ENCODE data around the gene TMEM106C.

The TMEM106C gene

GRCh38 chr12:47940773-47941474 is 22.5 kb upstream of the TMEM106C start:
- H3K9me3 ChIP-seq (ENCODE audit: control insufficient read depth, insufficient read depth, low read length), result no peaks in the 10 kb centered on the region
- H3K9ac ChIP-seq (ENCODE audit: low read depth, low read length), result no peak overlapping the region
- peaks cover 5% of the 10 kb centered on the region; the same call in 1 of the 2 replicates for H3K4me1 ChIP-seq (ENCODE audit: control insufficient read depth, insufficient read depth, low read length)
- H3K4me3 ChIP-seq (ENCODE audit: low read depth, low read length), result no peak overlapping the region
- H3K27ac ChIP-seq (ENCODE audit: low read depth, low read length), result no peak overlapping the region
- H3K36me3 ChIP-seq (ENCODE audit: control insufficient read depth, insufficient read depth, low read length), result no peaks in the 10 kb centered on the region
- peaks cover 29% of the 10 kb centered on the region for H3K27me3 ChIP-seq (ENCODE audit: control insufficient read depth, insufficient read depth, low read length)

GRCh38 chr12:47941475-47941780 is 22.0 kb upstream of the TMEM106C start:
- Histone ChIP-seq H3K27ac (ENCODE audit: low read depth, low read length) (no peak overlapping the region), H3K9me3 (ENCODE audit: control insufficient read depth, insufficient read depth, low read length) (no peaks in the 10 kb centered on the region), H3K36me3 (ENCODE audit: control insufficient read depth, insufficient read depth, low read length) (no peaks in the 10 kb centered on the region), H3K9ac (ENCODE audit: low read depth, low read length) (no peak overlapping the region), H3K4me1 (ENCODE audit: control insufficient read depth, insufficient read depth, low read length) (peaks cover 5% of the 10 kb centered on the region; the same call in 1 of the 2 replicates), H3K4me3 (ENCODE audit: low read depth, low read length) (no peak overlapping the region), H3K27me3 (ENCODE audit: control insufficient read depth, insufficient read depth, low read length) (peaks cover 29% of the 10 kb centered on the region)

- Histone ChIP-seq H3K4me3 (ENCODE audit: low read depth, low read length) (peak overlapping the region; percentile 18; the same call in 1 of the 2 replicates), H3K9ac (ENCODE audit: low read depth, low read length) (no peak overlapping the region), H3K9me3 (ENCODE audit: control insufficient read depth, insufficient read depth, low read length) (no peaks in the 10 kb centered on the region), H3K36me3 (ENCODE audit: control insufficient read depth, insufficient read depth, low read length) (no peaks in the 10 kb centered on the region), H3K27me3 (ENCODE audit: control insufficient read depth, insufficient read depth, low read length) (peaks cover 29% of the 10 kb centered on the region), H3K4me1 (ENCODE audit: control insufficient read depth, insufficient read depth, low read length) (peaks cover 5% of the 10 kb centered on the region; the same call in 1 of the 2 replicates), H3K27ac (ENCODE audit: low read depth, low read length) (no peak overlapping the region)
These were observed 21.4 kb upstream of the TMEM106C start for GRCh38 chr12:47941871-47942613.

- H3K27me3 ChIP-seq (ENCODE audit: control insufficient read depth, insufficient read depth, low read length), result peaks cover 29% of the 10 kb centered on the region
- H3K27ac ChIP-seq (ENCODE audit: low read depth, low read length), result no peak overlapping the region
- H3K4me3 ChIP-seq (ENCODE audit: low read depth, low read length), result no peak overlapping the region
- H3K9me3 ChIP-seq (ENCODE audit: control insufficient read depth, insufficient read depth, low read length), result no peaks in the 10 kb centered on the region
- no peak overlapping the region for H3K9ac ChIP-seq (ENCODE audit: low read depth, low read length)
- H3K36me3 ChIP-seq (ENCODE audit: control insufficient read depth, insufficient read depth, low read length), result no peaks in the 10 kb centered on the region
- H3K4me1 ChIP-seq (ENCODE audit: control insufficient read depth, insufficient read depth, low read length), result peaks cover 5% of the 10 kb centered on the region; the same call in 1 of the 2 replicates
These were observed 20.7 kb upstream of the TMEM106C start for GRCh38 chr12:47942614-47943225.

GRCh38 chr12:47943623-47944340 is 19.6 kb upstream of the TMEM106C start:
- no peak overlapping the region for H3K9ac ChIP-seq (ENCODE audit: low read depth, low read length)
- peaks cover 24% of the 10 kb centered on the region for H3K27me3 ChIP-seq (ENCODE audit: control insufficient read depth, insufficient read depth, low read length)

GRCh38 chr12:47944685-47945340 is 18.6 kb upstream of the TMEM106C start:
- H3K27me3 ChIP-seq (ENCODE audit: control insufficient read depth, insufficient read depth, low read length), result peaks cover 24% of the 10 kb centered on the region
- H3K9ac ChIP-seq (ENCODE audit: low read depth, low read length), result no peak overlapping the region
- H3K9me3 ChIP-seq (ENCODE audit: control insufficient read depth, insufficient read depth, low read length), result no peaks in the 10 kb centered on the region
- H3K27ac ChIP-seq (ENCODE audit: low read depth, low read length), result no peak overlapping the region
- peaks cover 5% of the 10 kb centered on the region; the same call in 1 of the 2 replicates for H3K4me1 ChIP-seq (ENCODE audit: control insufficient read depth, insufficient read depth, low read length)
- H3K36me3 ChIP-seq (ENCODE audit: control insufficient read depth, insufficient read depth, low read length), result no peaks in the 10 kb centered on the region
- H3K4me3 ChIP-seq (ENCODE audit: low read depth, low read length), result no peak overlapping the region

More at GRCh38 chr12:47943623-47944340, 19.6 kb upstream of the TMEM106C start:
- Histone ChIP-seq H3K4me3 (ENCODE audit: low read depth, low read length) (no peak overlapping the region), H3K9me3 (ENCODE audit: control insufficient read depth, insufficient read depth, low read length) (no peaks in the 10 kb centered on the region), H3K36me3 (ENCODE audit: control insufficient read depth, insufficient read depth, low read length) (no peaks in the 10 kb centered on the region), H3K4me1 (ENCODE audit: control insufficient read depth, insufficient read depth, low read length) (peaks cover 5% of the 10 kb centered on the region; the same call in 1 of the 2 replicates), H3K27ac (ENCODE audit: low read depth, low read length) (no peak overlapping the region)

GRCh38 chr12:47945341-47945728 is 18.1 kb upstream of the TMEM106C start:
- H3K4me1 ChIP-seq (ENCODE audit: control insufficient read depth, insufficient read depth, low read length), result peaks cover 5% of the 10 kb centered on the region; the same call in 1 of the 2 replicates
- H3K36me3 ChIP-seq (ENCODE audit: control insufficient read depth, insufficient read depth, low read length), result no peaks in the 10 kb centered on the region
- no peak overlapping the region for H3K27ac ChIP-seq (ENCODE audit: low read depth, low read length)
- H3K27me3 ChIP-seq (ENCODE audit: control insufficient read depth, insufficient read depth, low read length), result peaks cover 24% of the 10 kb centered on the region
- H3K9ac ChIP-seq (ENCODE audit: low read depth, low read length), result no peak overlapping the region
- no peaks in the 10 kb centered on the region for H3K9me3 ChIP-seq (ENCODE audit: control insufficient read depth, insufficient read depth, low read length)
- no peak overlapping the region for H3K4me3 ChIP-seq (ENCODE audit: low read depth, low read length)

- Histone ChIP-seq H3K4me3 (ENCODE audit: low read depth, low read length) (no peak overlapping the region), H3K27ac (ENCODE audit: low read depth, low read length) (no peak overlapping the region), H3K27me3 (ENCODE audit: control insufficient read depth, insufficient read depth, low read length) (peaks cover 15% of the 10 kb centered on the region), H3K9me3 (ENCODE audit: control insufficient read depth, insufficient read depth, low read length) (no peaks in the 10 kb centered on the region), H3K4me1 (ENCODE audit: control insufficient read depth, insufficient read depth, low read length) (peaks cover 5% of the 10 kb centered on the region; the same call in 1 of the 2 replicates), H3K9ac (ENCODE audit: low read depth, low read length) (no peak overlapping the region), H3K36me3 (ENCODE audit: control insufficient read depth, insufficient read depth, low read length) (no peaks in the 10 kb centered on the region)
These were observed 16.7 kb upstream of the TMEM106C start for GRCh38 chr12:47946413-47947323.

- no peaks in the 10 kb centered on the region for H3K36me3 ChIP-seq (ENCODE audit: control insufficient read depth, insufficient read depth, low read length)
- no peaks in the 10 kb centered on the region for H3K9me3 ChIP-seq (ENCODE audit: control insufficient read depth, insufficient read depth, low read length)
- H3K4me1 ChIP-seq (ENCODE audit: control insufficient read depth, insufficient read depth, low read length), result no peaks in the 10 kb centered on the region
- H3K27me3 ChIP-seq (ENCODE audit: control insufficient read depth, insufficient read depth, low read length), result peaks cover 9% of the 10 kb centered on the region
- H3K4me3 ChIP-seq (ENCODE audit: low read depth, low read length), result no peak overlapping the region
- H3K27ac ChIP-seq (ENCODE audit: low read depth, low read length), result no peak overlapping the region
- H3K9ac ChIP-seq (ENCODE audit: low read depth, low read length), result no peak overlapping the region
These were observed 16.1 kb upstream of the TMEM106C start for GRCh38 chr12:47947341-47947740.
